ENCODE measurements around the gene EIF4G3.
"Not testable (repeated sequence)": the region's sequence is repeated elsewhere in the genome, so short reads cannot be mapped to it uniquely, and the experiment has no call there.

The EIF4G3 gene

GRCh38 chr1:21170837-21171236 lies 5.9 kb downstream of the EIF4G3 start:
- H3K36me3 Mint-ChIP-seq (ENCODE audit: low read depth) = peaks cover 61% of the 10 kb centered on the region
- H3K9me3 Mint-ChIP-seq, H3K27ac Mint-ChIP-seq, H3K4me3 Mint-ChIP-seq, H3K27me3 Mint-ChIP-seq: not testable (repeated sequence)
- H3K4me1 Mint-ChIP-seq (ENCODE audit: low read depth) = peaks cover 34% of the 10 kb centered on the region

- Mint-ChIP-seq H3K9me3 (no peaks in the 10 kb centered on the region), H3K27ac (no peak overlapping the region), H3K27me3 (no peaks in the 10 kb centered on the region), H3K4me3 (no peak overlapping the region), H3K4me1 (ENCODE audit: low read depth) (peaks cover 25% of the 10 kb centered on the region), H3K36me3 (ENCODE audit: low read depth) (peaks cover 58% of the 10 kb centered on the region)
Observed at GRCh38 chr1:21168444-21168843, 8.3 kb downstream of the EIF4G3 start.

- H3K4me1 Mint-ChIP-seq (ENCODE audit: low read depth) = peaks cover 18% of the 10 kb centered on the region
- no peaks in the 10 kb centered on the region for H3K27me3 Mint-ChIP-seq
Observed at GRCh38 chr1:21165646-21166045, 11.1 kb downstream of the EIF4G3 start.

GRCh38 chr1:21165076-21165475 lies 11.6 kb downstream of the EIF4G3 start:
- H3K4me3 Mint-ChIP-seq = no peak overlapping the region
- H3K4me1 Mint-ChIP-seq (ENCODE audit: low read depth) = peaks cover 18% of the 10 kb centered on the region
- H3K36me3 Mint-ChIP-seq (ENCODE audit: low read depth) = peaks cover 59% of the 10 kb centered on the region
- H3K27ac Mint-ChIP-seq = no peak overlapping the region
- H3K27me3 Mint-ChIP-seq = no peaks in the 10 kb centered on the region
- H3K9me3 Mint-ChIP-seq = no peaks in the 10 kb centered on the region

More at GRCh38 chr1:21165646-21166045, 11.1 kb downstream of the EIF4G3 start:
- H3K9me3 Mint-ChIP-seq = no peaks in the 10 kb centered on the region
- no peak overlapping the region for H3K4me3 Mint-ChIP-seq
- H3K27ac Mint-ChIP-seq = no peak overlapping the region
- H3K36me3 Mint-ChIP-seq (ENCODE audit: low read depth) = peaks cover 59% of the 10 kb centered on the region

GRCh38 chr1:21164266-21164665 lies 12.4 kb downstream of the EIF4G3 start:
- Mint-ChIP-seq H3K27ac (no peak overlapping the region), H3K4me3 (no peak overlapping the region)

GRCh38 chr1:21162740-21163464 lies 13.8 kb downstream of the EIF4G3 start:
- no peak overlapping the region for H3K27ac Mint-ChIP-seq

More at GRCh38 chr1:21164266-21164665, 12.4 kb downstream of the EIF4G3 start:
- peaks cover 18% of the 10 kb centered on the region for H3K4me1 Mint-ChIP-seq (ENCODE audit: low read depth)
- H3K9me3 Mint-ChIP-seq = no peaks in the 10 kb centered on the region
- peaks cover 55% of the 10 kb centered on the region for H3K36me3 Mint-ChIP-seq (ENCODE audit: low read depth)
- no peaks in the 10 kb centered on the region for H3K27me3 Mint-ChIP-seq

GRCh38 chr1:21161842-21162241 lies 14.9 kb downstream of the EIF4G3 start:
- Mint-ChIP-seq H3K4me3 (no peak overlapping the region), H3K27ac (no peak overlapping the region), H3K36me3 (ENCODE audit: low read depth) (peaks cover 56% of the 10 kb centered on the region), H3K4me1 (ENCODE audit: low read depth) (peaks cover 16% of the 10 kb centered on the region), H3K27me3 (no peaks in the 10 kb centered on the region), H3K9me3 (no peaks in the 10 kb centered on the region)

More at GRCh38 chr1:21162740-21163464, 13.8 kb downstream of the EIF4G3 start:
- Mint-ChIP-seq H3K27me3 (no peaks in the 10 kb centered on the region), H3K36me3 (ENCODE audit: low read depth) (peaks cover 62% of the 10 kb centered on the region), H3K4me1 (ENCODE audit: low read depth) (peaks cover 18% of the 10 kb centered on the region), H3K9me3 (no peaks in the 10 kb centered on the region), H3K4me3 (no peak overlapping the region)

- H3K4me1 Mint-ChIP-seq (ENCODE audit: low read depth) = peaks cover 7% of the 10 kb centered on the region
- H3K9me3 Mint-ChIP-seq = no peaks in the 10 kb centered on the region
- H3K4me3 Mint-ChIP-seq = no peak overlapping the region
- peaks cover 52% of the 10 kb centered on the region for H3K36me3 Mint-ChIP-seq (ENCODE audit: low read depth)
- H3K27me3 Mint-ChIP-seq = no peaks in the 10 kb centered on the region
- no peak overlapping the region for H3K27ac Mint-ChIP-seq
Observed at GRCh38 chr1:21160263-21160796, 16.4 kb downstream of the EIF4G3 start.

GRCh38 chr1:21157868-21158267 lies 18.8 kb downstream of the EIF4G3 start:
- Mint-ChIP-seq H3K36me3 (ENCODE audit: low read depth) (peaks cover 50% of the 10 kb centered on the region), H3K27me3 (no peaks in the 10 kb centered on the region), H3K9me3 (no peaks in the 10 kb centered on the region), H3K27ac (no peak overlapping the region), H3K4me3 (no peak overlapping the region), H3K4me1 (ENCODE audit: low read depth) (no peaks in the 10 kb centered on the region)

GRCh38 chr1:21157054-21157453 lies 19.6 kb downstream of the EIF4G3 start:
- Mint-ChIP-seq H3K36me3 (ENCODE audit: low read depth) (peaks cover 48% of the 10 kb centered on the region), H3K27me3 (no peaks in the 10 kb centered on the region), H3K4me1 (ENCODE audit: low read depth) (no peaks in the 10 kb centered on the region), H3K9me3 (no peaks in the 10 kb centered on the region), H3K4me3 (no peak overlapping the region), H3K27ac (no peak overlapping the region)

GRCh38 chr1:21156019-21156418 lies 20.7 kb downstream of the EIF4G3 start:
- no peaks in the 10 kb centered on the region for H3K9me3 Mint-ChIP-seq
- no peak overlapping the region for H3K4me3 Mint-ChIP-seq
- H3K27me3 Mint-ChIP-seq = no peaks in the 10 kb centered on the region
- H3K4me1 Mint-ChIP-seq (ENCODE audit: low read depth) = no peaks in the 10 kb centered on the region
- H3K36me3 Mint-ChIP-seq (ENCODE audit: low read depth) = peaks cover 44% of the 10 kb centered on the region
- H3K27ac Mint-ChIP-seq = no peak overlapping the region

- Mint-ChIP-seq H3K4me1 (ENCODE audit: low read depth) (no peaks in the 10 kb centered on the region), H3K9me3 (no peaks in the 10 kb centered on the region)
Observed at GRCh38 chr1:21154717-21155116, 22.0 kb downstream of the EIF4G3 start.

GRCh38 chr1:21153388-21153787 lies 23.3 kb downstream of the EIF4G3 start:
- Mint-ChIP-seq H3K27ac (no peak overlapping the region), H3K27me3 (no peaks in the 10 kb centered on the region), H3K9me3 (no peaks in the 10 kb centered on the region), H3K4me1 (ENCODE audit: low read depth) (no peaks in the 10 kb centered on the region), H3K4me3 (no peak overlapping the region), H3K36me3 (ENCODE audit: low read depth) (peaks cover 49% of the 10 kb centered on the region)

More at GRCh38 chr1:21154717-21155116, 22.0 kb downstream of the EIF4G3 start:
- Mint-ChIP-seq H3K27ac (no peak overlapping the region), H3K4me3 (no peak overlapping the region), H3K36me3 (ENCODE audit: low read depth) (peaks cover 44% of the 10 kb centered on the region), H3K27me3 (no peaks in the 10 kb centered on the region)

GRCh38 chr1:21152423-21153100 lies 24.1 kb downstream of the EIF4G3 start:
- H3K27me3 Mint-ChIP-seq = no peaks in the 10 kb centered on the region

GRCh38 chr1:21149855-21150432 lies 26.8 kb downstream of the EIF4G3 start:
- Mint-ChIP-seq H3K4me3 (no peak overlapping the region), H3K9me3 (no peaks in the 10 kb centered on the region), H3K27me3 (no peaks in the 10 kb centered on the region), H3K36me3 (ENCODE audit: low read depth) (peaks cover 50% of the 10 kb centered on the region), H3K4me1 (ENCODE audit: low read depth) (peaks cover 3% of the 10 kb centered on the region), H3K27ac (no peak overlapping the region)

More at GRCh38 chr1:21152423-21153100, 24.1 kb downstream of the EIF4G3 start:
- Mint-ChIP-seq H3K4me1 (ENCODE audit: low read depth) (no peaks in the 10 kb centered on the region), H3K36me3 (ENCODE audit: low read depth) (peaks cover 52% of the 10 kb centered on the region), H3K9me3 (no peaks in the 10 kb centered on the region), H3K27ac (no peak overlapping the region), H3K4me3 (no peak overlapping the region)

Measured in stimulated activated naive CD8-positive, alpha-beta T cell treated with anti-CD3 and anti-CD28 coated beads, Interleukin-15, Interleukin-2, amounts not matched to agents 100 ng/mL and 50 ng/mL, for 24 hours (primary cell).